HepG2 (cell line): ENCODE results near the gene SLC25A47. TPM values are rescaled to one million over a fixed set of nuclear protein-coding genes. Genes with fewer than 3 reads are reported as not detected.

Experiments used
- ARID3A ChIP-seq: IDR thresholded peaks from 2 replicates; pipeline ENCODE4 v1.6.1; 2012; ENCODE audit warnings: low read depth, low read length, improper control_type of control experiment
- BRF2 ChIP-seq: sonication (generic); formaldehyde crosslinking; IDR thresholded peaks from 2 replicates; pipeline ENCODE4 v1.8.1; 2022; ENCODE audit warnings: mild to moderate bottlenecking, missing genetic modification reagents
- CHCHD3 ChIP-seq: sonication (generic); formaldehyde crosslinking; IDR thresholded peaks from 2 replicates; pipeline ENCODE4 v1.8.0; 2022; ENCODE audit warnings: mild to moderate bottlenecking, missing genetic modification reagents, moderate library complexity
- DMAP1 ChIP-seq: IDR thresholded peaks from 2 replicates; pipeline ENCODE4 v1.6.1; 2016
- DRAP1 ChIP-seq: IDR thresholded peaks from 2 replicates; pipeline ENCODE4 v1.6.1; 2016; ENCODE audit warnings: missing genetic modification reagents, missing compliant biosample characterization
- DZIP1 ChIP-seq: sonication (generic); formaldehyde crosslinking; IDR thresholded peaks from 2 replicates; pipeline ENCODE4 v1.5.0; 2020; ENCODE audit warnings: mild to moderate bottlenecking, missing genetic modification reagents
- ETV5 ChIP-seq: IDR thresholded peaks from 2 replicates; pipeline ENCODE4 v1.6.1; 2018; ENCODE audit warnings: missing biosample characterization, missing genetic modification reagents, inconsistent platforms, borderline replicate concordance
- EZH2 ChIP-seq: conservative IDR thresholded peaks from 2 replicates; pipeline ENCODE4 v1.6.1; 2012; ENCODE audit warnings: mild to moderate bottlenecking, low read depth, low read length, moderate library complexity
- HBP1 ChIP-seq: IDR thresholded peaks from 2 replicates; pipeline ENCODE4 v1.6.1; 2016; ENCODE audit warnings: low read depth, control low read depth
- HNRNPL ChIP-seq: fragments of 200-400 bp; formaldehyde crosslinking; IDR thresholded peaks from 2 replicates; pipeline ENCODE4 v1.6.1; 2017; ENCODE audit warnings: mild to moderate bottlenecking, low read depth, low read length
- KLF6 ChIP-seq: IDR thresholded peaks from 2 replicates; pipeline ENCODE4 v1.8.0; 2016; ENCODE audit warnings: missing biosample characterization, missing genetic modification reagents
- NCOA5 ChIP-seq: sonication (generic); formaldehyde crosslinking; IDR thresholded peaks from 2 replicates; pipeline ENCODE4 v1.4.0; 2020; ENCODE audit warnings: missing genetic modification reagents
- NFATC3 ChIP-seq: sonication (generic); formaldehyde crosslinking; IDR thresholded peaks from 2 replicates; pipeline ENCODE4 v1.5.1; 2020; ENCODE audit warnings: mild to moderate bottlenecking, missing genetic modification reagents
- NFYB ChIP-seq: sonication (generic); formaldehyde crosslinking; IDR thresholded peaks from 2 replicates; pipeline ENCODE4 v1.4.0; 2020; ENCODE audit warnings: missing genetic modification reagents
- RFX5 ChIP-seq: IDR thresholded peaks from 2 replicates; pipeline ENCODE4 v1.6.1; 2011; ENCODE audit warnings: low read depth, low read length, improper control_type of control experiment
- ZNF205 ChIP-seq: IDR thresholded peaks from 2 replicates; pipeline ENCODE4 v1.6.1; 2018; ENCODE audit warnings: missing biosample characterization, missing genetic modification reagents
- ZNF274 ChIP-seq: sonication (generic); formaldehyde crosslinking; IDR thresholded peaks from 2 replicates; pipeline ENCODE4 v1.5.1; 2020; ENCODE audit warnings: mild to moderate bottlenecking, missing genetic modification reagents
- ZNF598 ChIP-seq: sonication (generic); formaldehyde crosslinking; IDR thresholded peaks from 2 replicates; pipeline ENCODE4 v1.5.1; 2020; ENCODE audit warnings: mild to moderate bottlenecking, missing genetic modification reagents, borderline replicate concordance
- ZSCAN5A ChIP-seq: sonication (generic); formaldehyde crosslinking; IDR thresholded peaks from 2 replicates; pipeline ENCODE4 v1.8.0; 2022; ENCODE audit warnings: mild to moderate bottlenecking, missing genetic modification reagents, borderline replicate concordance
- polyA plus RNA-seq, 8 experiments: library from polyadenylated mRNA; depleted of rRNA in 3 of 8; stranded (reverse) in 7 of 8; unstranded in 1 of 8; fragments of >200 nt; fragmentation: Illumina TruSeq in 4 of 8; extraction: Trizol in 4 of 8; gene quantifications; 2 replicates each; pipeline versions ENCODE4 v1.2.1 to v1.2.3, GENCODE V29; 2011 to 2016; ENCODE audit warnings: low read depth in 4 of 8, missing spikeins in 1 of 8, mixed read lengths in 1 of 8; ENCODE audit not compliant: insufficient read depth in 1 of 8
- total RNA-seq, 5 experiments: library from RNA; depleted of rRNA; stranded (reverse); fragments of >200 nt; fragmentation: Illumina TruSeq; extraction: Trizol; gene quantifications; 2 replicates each; pipeline ENCODE4 v1.2.3, GENCODE V29; 2016; ENCODE audit warnings: low read depth in 1 of 5
- TF ChIP-seq, protein P1 (sequence below): sonication (generic); formaldehyde crosslinking; IDR thresholded peaks from 2 replicates; pipeline ENCODE4 v1.8.1; 2022; ENCODE audit warnings: low read depth, mild to moderate bottlenecking, missing genetic modification reagents

SLC25A47 gene
- total and polyA plus RNA-seq, 2 of the 13 experiments (the other 11 are each of a cell fraction or from before 2014, with no cell fraction given): 1.0 to 1.7 TPM

GRCh38 chr14:100325231-100325632 lies 2.1 kb downstream of the SLC25A47 start (continued):
- TF ChIP-seq, protein P1, sequence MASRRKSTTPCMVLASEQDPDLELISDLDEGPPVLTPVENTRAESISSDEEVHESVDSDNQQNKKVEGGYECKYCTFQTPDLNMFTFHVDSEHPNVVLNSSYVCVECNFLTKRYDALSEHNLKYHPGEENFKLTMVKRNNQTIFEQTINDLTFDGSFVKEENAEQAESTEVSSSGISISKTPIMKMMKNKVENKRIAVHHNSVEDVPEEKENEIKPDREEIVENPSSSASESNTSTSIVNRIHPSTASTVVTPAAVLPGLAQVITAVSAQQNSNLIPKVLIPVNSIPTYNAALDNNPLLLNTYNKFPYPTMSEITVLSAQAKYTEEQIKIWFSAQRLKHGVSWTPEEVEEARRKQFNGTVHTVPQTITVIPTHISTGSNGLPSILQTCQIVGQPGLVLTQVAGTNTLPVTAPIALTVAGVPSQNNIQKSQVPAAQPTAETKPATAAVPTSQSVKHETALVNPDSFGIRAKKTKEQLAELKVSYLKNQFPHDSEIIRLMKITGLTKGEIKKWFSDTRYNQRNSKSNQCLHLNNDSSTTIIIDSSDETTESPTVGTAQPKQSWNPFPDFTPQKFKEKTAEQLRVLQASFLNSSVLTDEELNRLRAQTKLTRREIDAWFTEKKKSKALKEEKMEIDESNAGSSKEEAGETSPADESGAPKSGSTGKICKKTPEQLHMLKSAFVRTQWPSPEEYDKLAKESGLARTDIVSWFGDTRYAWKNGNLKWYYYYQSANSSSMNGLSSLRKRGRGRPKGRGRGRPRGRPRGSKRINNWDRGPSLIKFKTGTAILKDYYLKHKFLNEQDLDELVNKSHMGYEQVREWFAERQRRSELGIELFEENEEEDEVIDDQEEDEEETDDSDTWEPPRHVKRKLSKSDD (CRISPR knock-in tag): no peak
- TF ChIP-seq ZNF205 (CRISPR knock-in tag): no peak
- TF ChIP-seq DRAP1: no peak
- TF ChIP-seq HNRNPL: peak; percentile 94
- TF ChIP-seq ZNF274 (CRISPR knock-in tag): no peak; the same call in 1 of the 2 replicates
- TF ChIP-seq NCOA5: no peak
- TF ChIP-seq HBP1 (CRISPR knock-in tag): no peak
- no peak for TF ChIP-seq ZNF598 (CRISPR knock-in tag)
- TF ChIP-seq KLF6 (CRISPR knock-in tag): no peak
- no peak for TF ChIP-seq ARID3A
- no peak for TF ChIP-seq RFX5
- TF ChIP-seq NFATC3: no peak
- no peak for TF ChIP-seq BRF2
- TF ChIP-seq DMAP1 (CRISPR knock-in tag): 0 out of 2 replicates have a peak, but pooled peaks have one; percentile 26
- TF ChIP-seq CHCHD3 (CRISPR knock-in tag): no peak
- no peak for TF ChIP-seq EZH2
- no peak for TF ChIP-seq ZSCAN5A (CRISPR knock-in tag)
- TF ChIP-seq DZIP1: no peak
- no peak for TF ChIP-seq NFYB (CRISPR knock-in tag)
- TF ChIP-seq ETV5 (CRISPR knock-in tag): no peak
